K562 (cell line): ENCODE data around the gene PPM1E. TPM values are rescaled to one million over a fixed set of nuclear protein-coding genes. Genes with fewer than 3 reads are reported as not detected.

Source experiments
- ATAC-seq: fragments of 200-7000 bp; cut with Tn5 transposase; 3 replicates; pipeline ENCODE4 v1.9.1; 2020; ENCODE audit warnings: moderate library complexity
- BruUV-seq: library from RNA; stranded (reverse); fragments of 400-500 nt; replicated peaks from 2 replicates; lab custom pipeline; 2021; lab: Mats Ljungman, UMichigan
- CTCF ChIA-PET: fragments of 300-600 bp; formaldehyde crosslinking; extraction: SDS; loops from one replicate; lab custom pipeline; 2021; ENCODE audit warnings: low intra/inter-chr PET ratio; lab: Yijun Ruan, JAX
- POLR2A ChIA-PET: fragments of 300-600, 350-650 bp; sonication (Branson Sonifier 250); formaldehyde crosslinking; extraction: SDS; loops from one replicate; lab custom pipeline; 2021; ENCODE audit warnings: antibody characterized with exemption, inconsistent platforms; lab: Yijun Ruan, JAX
- DNase-seq, 4 experiments: peaks; one replicate each; pipeline versions ENCODE4 v3.0.0 to v3.0.0-alpha.2; 2011 to 2018; ENCODE audit warnings: low spot score in 3 of 4, mixed read lengths in 3 of 4; ENCODE audit errors: extremely low read depth in 1 of 4
- FAIRE-seq: peaks from 2 replicates; lab custom pipeline; 2011; peaks lifted over from hg19 to GRCh38; lab: Jason Lieb, UNC
- H2AFZ ChIP-seq: 2 replicates; pipeline ENCODE4 v1.6.0; 2011; ENCODE audit warnings: low read depth, low read length, control low read depth, inconsistent platforms
- H3K27ac ChIP-seq: fragments of 200-600 bp; 3 replicates; pipeline ENCODE4 v1.8.0; 2011; ENCODE audit warnings: low read depth, mild to moderate bottlenecking, control low read depth, inconsistent platforms, low read length, moderate library complexity, mixed read lengths; ENCODE audit errors: extremely low read depth
- H3K27me3 ChIP-seq, 2 experiments: fragments of 300-600 bp in 1 of 2; 2 replicates in 1 of 2; 3 replicates in 1 of 2; pipeline versions ENCODE4 v1.6.0 to v1.8.0; 2011; ENCODE audit warnings: inconsistent platforms in 2 of 2, low read length in 2 of 2, mild to moderate bottlenecking in 1 of 2, mixed read lengths in 1 of 2, moderate library complexity in 1 of 2; ENCODE audit not compliant: control insufficient read depth in 2 of 2, insufficient read depth in 2 of 2
- H3K36me3 ChIP-seq: fragments of 300-600 bp; 3 replicates; pipeline ENCODE4 v1.8.0; 2011; ENCODE audit warnings: mild to moderate bottlenecking, low read length, inconsistent platforms; ENCODE audit not compliant: control insufficient read depth, insufficient read depth
- H3K4me1 ChIP-seq, 2 experiments: fragments of 200-600 bp in 1 of 2; replicated peaks in 1 of 2; 2 replicates in 1 of 2; 3 replicates in 1 of 2; pipeline versions ENCODE4 v1.5.1 to v1.8.0; 2011; ENCODE audit warnings: inconsistent platforms in 2 of 2, low read length in 2 of 2, mild to moderate bottlenecking in 1 of 2, mixed read lengths in 1 of 2, moderate library complexity in 1 of 2; ENCODE audit not compliant: control insufficient read depth in 2 of 2, insufficient read depth in 2 of 2
- H3K4me2 ChIP-seq: 2 replicates; pipeline ENCODE4 v1.6.1; 2011; ENCODE audit warnings: low read length, control low read depth, inconsistent platforms, mixed read lengths; ENCODE audit not compliant: insufficient read depth
- H3K4me3 ChIP-seq: fragments of 200-600 bp; sonication (generic), shearing (Covaris generic); 2 replicates; pipeline ENCODE4 v1.5.1; 2016; ENCODE audit warnings: control low read depth, inconsistent platforms
- H3K79me2 ChIP-seq: fragments of 200-600 bp; 3 replicates; pipeline ENCODE4 v1.8.0; 2011; ENCODE audit warnings: low read length, inconsistent platforms; ENCODE audit not compliant: control insufficient read depth, insufficient read depth
- H3K9ac ChIP-seq, 2 experiments: 2 replicates each; pipeline versions ENCODE4 v1.6.0 to v1.6.1; 2011; ENCODE audit warnings: low read depth in 2 of 2, low read length in 2 of 2, control low read depth in 1 of 2, inconsistent platforms in 1 of 2, mild to moderate bottlenecking in 1 of 2, mixed read lengths in 1 of 2; ENCODE audit not compliant: insufficient read depth in 1 of 2
- H3K9me1 ChIP-seq: one replicate; pipeline ENCODE4 v1.6.0; 2011; ENCODE audit warnings: inconsistent platforms, mild to moderate bottlenecking, low read length, moderate library complexity; ENCODE audit not compliant: control insufficient read depth, insufficient read depth
- H3K9me3 ChIP-seq: replicated peaks from 2 replicates; pipeline ENCODE4 v1.5.1; 2011; ENCODE audit warnings: low read depth, low read length, inconsistent platforms; ENCODE audit not compliant: control insufficient read depth, insufficient read depth
- H4K20me1 ChIP-seq: replicated peaks from 2 replicates; pipeline ENCODE4 v1.6.1; 2011; ENCODE audit warnings: low read length, inconsistent platforms, mixed read lengths; ENCODE audit not compliant: control insufficient read depth, insufficient read depth
- ZBTB9 ChIP-seq: fragments of 450-650 bp; formaldehyde crosslinking; IDR thresholded peaks from 2 replicates; pipeline ENCODE4 v1.4.0; 2020; ENCODE audit warnings: mild to moderate bottlenecking, moderate library complexity
- ZNF316 ChIP-seq: fragments of 450-650 bp; IDR thresholded peaks from 2 replicates; pipeline ENCODE4 v1.6.1; 2016
- WGBS: fragments of 100-300 bp; shearing (Covaris generic); methylation state at CpG from one replicate; pipeline ENCODE4 v1.1.6; 2016; ENCODE audit warnings: low coverage, mixed read lengths; ENCODE audit not compliant: insufficient coverage; ENCODE audit errors: missing lambda C conversion rate; 5-methylcytosine and 5-hydroxymethylcytosine counted together
- in situ Hi-C: fragments of 300-500 bp; cut with MboI; formaldehyde crosslinking; loops from 4 replicates; pipeline ENCODE4 v1.15.0; 2018; ENCODE audit warnings: inconsistent platforms, mixed read lengths
- intact Hi-C: fragments of 100-400 bp; cut with micrococcal nuclease; formaldehyde crosslinking; loops from 2 replicates; pipeline ENCODE4 v1.14.2; 2022
- polyA plus RNA-seq, 8 experiments: library from polyadenylated mRNA; depleted of rRNA in 4 of 8; stranded (reverse) in 5 of 8; unstranded in 3 of 8; fragments of >200 nt; fragmentation: Nextera tagmentation in 2 of 8; fragmentation: Illumina TruSeq in 1 of 8; extraction: Ambion mirVana in 2 of 8; extraction: Trizol in 1 of 8; gene quantifications; 2 replicates each; pipeline versions ENCODE4 v1.2.1 to v1.2.3, GENCODE V29; 2011 to 2014; ENCODE audit warnings: inconsistent platforms in 1 of 8, missing spikeins in 1 of 8
- total RNA-seq, 7 experiments: library from RNA; depleted of rRNA in 6 of 7; stranded (reverse); fragments of >200 nt in 6 of 7; fragmentation: Illumina TruSeq in 2 of 7; extraction: Trizol in 2 of 7; gene quantifications; 2 replicates each; pipeline versions ENCODE4 v1.2.1 to v1.2.3, GENCODE V29; 2011 to 2021; ENCODE audit warnings: low replicate concordance in 1 of 7
- TF ChIP-seq, protein P1 (sequence below), 3 experiments: fragments of 200-800 bp in 1 of 3; fragments of 250-450 bp in 1 of 3; fragments of 450-650 bp in 1 of 3; sonication (Bioruptor Pico) in 1 of 3; sonication (Bioruptor generic) in 1 of 3; formaldehyde crosslinking in 1 of 3; IDR thresholded peaks; 2 replicates each; pipeline versions ENCODE4 v1.6.1 to v1.8.0; 2016 to 2022; ENCODE audit warnings: mild to moderate bottlenecking in 2 of 3, missing genetic modification characterization in 2 of 3, missing compliant biosample characterization in 1 of 3, moderate library complexity in 1 of 3

The PPM1E gene
- total and polyA plus RNA-seq, 9 of the 15 experiments (the other 6 are each of a cell fraction or from before 2014, with no cell fraction given): 1.0 to 5.7 (median 4.7) TPM

DNA sequence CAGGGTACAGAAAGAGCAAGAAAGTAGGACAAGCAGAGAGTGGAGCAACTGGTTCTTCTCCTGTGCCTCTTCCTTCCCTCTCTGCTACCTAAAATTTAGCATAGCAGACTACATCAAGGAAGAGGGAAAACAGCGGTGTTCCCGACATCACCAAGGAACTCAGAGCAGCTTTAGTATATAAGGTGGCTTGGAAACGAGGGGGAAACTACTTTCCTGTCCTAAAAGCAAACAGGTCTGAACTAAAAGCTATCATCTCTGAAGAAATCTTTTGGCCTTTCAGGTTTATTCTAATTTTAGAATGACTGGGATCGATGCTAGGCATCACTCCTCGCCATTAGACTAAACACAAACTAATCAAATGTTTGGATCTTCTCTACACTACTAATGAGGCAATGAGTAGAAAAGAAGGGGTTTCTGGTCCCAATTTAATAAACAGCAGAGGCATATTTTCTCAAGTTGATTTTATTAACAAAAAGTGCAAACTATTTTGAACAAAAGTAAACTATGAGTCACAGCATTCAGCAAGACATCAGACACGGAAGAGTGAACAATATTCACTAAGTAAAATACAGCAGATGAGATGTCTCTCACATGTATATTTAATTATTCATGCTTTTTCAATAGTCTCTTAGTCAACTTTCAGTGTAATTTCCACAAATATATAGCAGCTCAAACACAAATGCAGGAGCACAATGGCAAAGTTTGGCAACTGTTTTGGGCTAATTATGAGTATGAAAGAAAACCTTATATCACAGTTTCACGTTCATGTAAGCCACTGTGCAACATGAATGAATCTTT lies 242.3 kb downstream of the PPM1E start:
- Histone ChIP-seq H3K79me2 (no peaks in the 10 kb centered on the region), H3K4me1 (no peaks in the 10 kb centered on the region), H2AFZ (no peak overlapping the region), H3K27ac (no peak overlapping the region), H3K4me3 (no peak overlapping the region), H3K9me1 (no peaks in the 10 kb centered on the region), H4K20me1 (no peaks in the 10 kb centered on the region), H3K36me3 (peaks cover 46% of the 10 kb centered on the region; the same call in 2 of the 3 replicates), H3K27me3 (no peaks in the 10 kb centered on the region), H3K9ac (no peak overlapping the region), H3K9me3 (no peaks in the 10 kb centered on the region), H3K4me2 (no peak overlapping the region)
- DNase-seq (no peak), ATAC-seq (no peak), FAIRE-seq (no peak)
- BruUV-seq: no TSS peak
- POLR2A ChIA-PET: interaction anchor here (0.6 kb wide), 1 partner anchor 319 kb away, joined by 4 read pairs; no protein-coding TSS in a partner anchor
- in situ Hi-C loops (no loop called here), intact Hi-C loops (no loop called here)
- 81% methylated on average over 7 of the region's 7 CpGs for WGBS
- CTCF ChIA-PET: no interaction called here
- TF ChIP-seq ZBTB9 (CRISPR knock-in tag) (no peak), ZNF316 (no peak)
- TF ChIP-seq, protein P1, sequence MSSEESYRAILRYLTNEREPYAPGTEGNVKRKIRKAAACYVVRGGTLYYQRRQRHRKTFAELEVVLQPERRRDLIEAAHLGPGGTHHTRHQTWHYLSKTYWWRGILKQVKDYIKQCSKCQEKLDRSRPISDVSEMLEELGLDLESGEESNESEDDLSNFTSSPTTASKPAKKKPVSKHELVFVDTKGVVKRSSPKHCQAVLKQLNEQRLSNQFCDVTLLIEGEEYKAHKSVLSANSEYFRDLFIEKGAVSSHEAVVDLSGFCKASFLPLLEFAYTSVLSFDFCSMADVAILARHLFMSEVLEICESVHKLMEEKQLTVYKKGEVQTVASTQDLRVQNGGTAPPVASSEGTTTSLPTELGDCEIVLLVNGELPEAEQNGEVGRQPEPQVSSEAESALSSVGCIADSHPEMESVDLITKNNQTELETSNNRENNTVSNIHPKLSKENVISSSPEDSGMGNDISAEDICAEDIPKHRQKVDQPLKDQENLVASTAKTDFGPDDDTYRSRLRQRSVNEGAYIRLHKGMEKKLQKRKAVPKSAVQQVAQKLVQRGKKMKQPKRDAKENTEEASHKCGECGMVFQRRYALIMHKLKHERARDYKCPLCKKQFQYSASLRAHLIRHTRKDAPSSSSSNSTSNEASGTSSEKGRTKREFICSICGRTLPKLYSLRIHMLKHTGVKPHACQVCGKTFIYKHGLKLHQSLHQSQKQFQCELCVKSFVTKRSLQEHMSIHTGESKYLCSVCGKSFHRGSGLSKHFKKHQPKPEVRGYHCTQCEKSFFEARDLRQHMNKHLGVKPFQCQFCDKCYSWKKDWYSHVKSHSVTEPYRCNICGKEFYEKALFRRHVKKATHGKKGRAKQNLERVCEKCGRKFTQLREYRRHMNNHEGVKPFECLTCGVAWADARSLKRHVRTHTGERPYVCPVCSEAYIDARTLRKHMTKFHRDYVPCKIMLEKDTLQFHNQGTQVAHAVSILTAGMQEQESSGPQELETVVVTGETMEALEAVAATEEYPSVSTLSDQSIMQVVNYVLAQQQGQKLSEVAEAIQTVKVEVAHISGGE (CRISPR knock-in tag; IDR thresholded peaks at IDR 0.05): peak in 1 of 3 experiments; percentile 58; a peak in 2 of 6 replicates
